Measurements from ENCODE around the gene LMNTD1.

DNA sequence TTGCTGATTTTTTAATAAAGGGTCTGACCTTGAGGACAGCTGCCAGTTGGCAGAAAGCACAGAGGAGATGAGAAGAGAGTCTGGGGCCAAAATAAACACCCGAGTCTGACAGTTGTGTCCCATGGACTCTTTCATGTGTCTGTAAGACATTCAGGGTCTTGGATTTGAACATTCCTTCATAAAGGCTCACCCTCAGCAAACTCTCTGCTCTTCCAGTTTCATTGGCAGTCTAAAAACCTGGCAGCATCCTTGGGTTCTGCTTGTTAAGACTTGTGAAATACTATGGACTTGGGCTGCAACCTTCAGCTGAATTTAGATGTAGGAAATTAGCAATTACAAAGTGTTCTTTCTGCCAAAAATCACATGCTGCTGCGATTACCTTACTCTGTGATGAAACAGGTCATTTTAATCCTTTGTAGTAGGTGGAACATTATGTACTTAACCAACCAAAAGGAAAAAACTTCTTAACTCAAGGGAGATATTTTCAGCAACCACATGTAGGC is 32.0 kb upstream of the LMNTD1 start:
- TF ChIP-seq, protein P1, sequence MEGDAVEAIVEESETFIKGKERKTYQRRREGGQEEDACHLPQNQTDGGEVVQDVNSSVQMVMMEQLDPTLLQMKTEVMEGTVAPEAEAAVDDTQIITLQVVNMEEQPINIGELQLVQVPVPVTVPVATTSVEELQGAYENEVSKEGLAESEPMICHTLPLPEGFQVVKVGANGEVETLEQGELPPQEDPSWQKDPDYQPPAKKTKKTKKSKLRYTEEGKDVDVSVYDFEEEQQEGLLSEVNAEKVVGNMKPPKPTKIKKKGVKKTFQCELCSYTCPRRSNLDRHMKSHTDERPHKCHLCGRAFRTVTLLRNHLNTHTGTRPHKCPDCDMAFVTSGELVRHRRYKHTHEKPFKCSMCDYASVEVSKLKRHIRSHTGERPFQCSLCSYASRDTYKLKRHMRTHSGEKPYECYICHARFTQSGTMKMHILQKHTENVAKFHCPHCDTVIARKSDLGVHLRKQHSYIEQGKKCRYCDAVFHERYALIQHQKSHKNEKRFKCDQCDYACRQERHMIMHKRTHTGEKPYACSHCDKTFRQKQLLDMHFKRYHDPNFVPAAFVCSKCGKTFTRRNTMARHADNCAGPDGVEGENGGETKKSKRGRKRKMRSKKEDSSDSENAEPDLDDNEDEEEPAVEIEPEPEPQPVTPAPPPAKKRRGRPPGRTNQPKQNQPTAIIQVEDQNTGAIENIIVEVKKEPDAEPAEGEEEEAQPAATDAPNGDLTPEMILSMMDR (conservative IDR thresholded peaks at IDR 0.05), result no peak
- TF ChIP-seq ZFX (IDR thresholded peaks at IDR 0.05), result no peak

Data from C4-2B (cell line).